Breast epithelium (tissue), 4 donors: ENCODE results near the gene CSNK1G1. TPM values are rescaled to one million over a fixed set of nuclear protein-coding genes. Genes with fewer than 3 reads are reported as not detected.

Experiments
- DNase-seq, 2 donors: peaks; one replicate each; pipeline ENCODE4 v3.0.0-alpha.2; 2019; ENCODE audit warnings: low spot score in 2 of 2
- H3K27ac ChIP-seq, 2 donors: fragments of 200-600 bp; sonication (generic) in 1 of 2; one replicate each; pipeline ENCODE4 v1.5.1; 2016 to 2019; ENCODE audit warnings: mild to moderate bottlenecking in 1 of 2
- H3K27me3 ChIP-seq, 2 donors: fragments of 200-600 bp; sonication (generic) in 1 of 2; one replicate each; pipeline versions ENCODE4 v1.5.1 to v1.6.0; 2017 to 2019; ENCODE audit warnings: control low read depth in 1 of 2, mild to moderate bottlenecking in 1 of 2
- H3K36me3 ChIP-seq: fragments of 200-600 bp; one replicate; pipeline ENCODE4 v1.5.1; 2019
- H3K4me1 ChIP-seq, 2 donors: fragments of 200-600 bp; sonication (generic); one replicate each; pipeline ENCODE4 v1.5.1; 2016 to 2019; ENCODE audit warnings: control low read depth in 1 of 2
- H3K4me3 ChIP-seq, 3 donors: fragments of 200-600 bp; sonication (generic); 1 replicate in 2 of 3; 2 replicates in 1 of 3; pipeline ENCODE4 v1.5.1; 2016 to 2019; ENCODE audit warnings: mild to moderate bottlenecking in 3 of 3, moderate library complexity in 2 of 3
- H3K9me3 ChIP-seq, 2 donors: fragments of 200-600 bp; sonication (generic) in 1 of 2; one replicate each; pipeline ENCODE4 v1.5.1; 2016 to 2019; ENCODE audit warnings: control low read depth in 1 of 2
- POLR2A ChIP-seq: fragments of 450-650 bp; IDR thresholded peaks from one replicate; pipeline ENCODE4 v1.6.1; 2016; ENCODE audit warnings: antibody characterized with exemption, mild to moderate bottlenecking, moderate library complexity
- POLR2AphosphoS5 ChIP-seq, 3 donors: sonication (generic); formaldehyde crosslinking; IDR thresholded peaks; one replicate each; pipeline ENCODE4 v1.6.1; 2017; ENCODE audit warnings: antibody characterized with exemption in 3 of 3
- intact Hi-C: fragments of 100-400 bp; cut with DNase I; formaldehyde crosslinking; loops from one replicate; pipeline ENCODE4 v1.15.1; 2023; ENCODE audit warnings: low total_unique reads
- total RNA-seq, 3 donors: library from RNA; depleted of rRNA; stranded (reverse); fragments of >200 nt; gene quantifications; one replicate each; pipeline ENCODE4 v1.1.0, GENCODE V29; 2016
- TF ChIP-seq, protein P1 (sequence below), 3 donors: fragments of 450-650 bp; IDR thresholded peaks; one replicate each; pipeline ENCODE4 v1.5.1; 2016 to 2017; ENCODE audit warnings: antibody characterized with exemption in 3 of 3, mild to moderate bottlenecking in 3 of 3, moderate library complexity in 3 of 3

The CSNK1G1 gene
- total RNA-seq, 3 donors from 2014 or later, result 12.6 to 37.7 (median 31.2) TPM

DNA sequence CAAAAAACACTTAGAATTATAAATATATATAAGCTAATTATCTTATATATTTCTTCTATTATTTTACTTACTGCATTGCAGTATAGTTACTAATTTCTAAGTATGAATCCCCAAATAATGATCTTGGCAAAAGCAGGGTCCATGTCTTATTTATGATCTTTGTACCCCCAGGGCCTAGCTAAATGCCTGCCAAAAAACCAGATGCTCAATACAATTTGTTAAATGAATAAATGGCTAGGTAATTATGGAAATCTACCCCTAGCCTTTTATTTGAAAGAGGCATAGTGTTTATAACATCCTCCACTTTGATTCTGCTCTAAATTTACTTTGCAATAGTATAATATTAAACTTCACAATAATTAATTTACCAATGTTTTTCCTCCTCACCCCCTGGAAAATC, 69.5 kb downstream of the CSNK1G1 start:
- no peaks in the 10 kb centered on the region for H3K27me3 ChIP-seq
- H3K9me3 ChIP-seq, result no peaks in the 10 kb centered on the region
- no peak for DNase-seq
- no peak overlapping the region for H3K27ac ChIP-seq
- H3K4me3 ChIP-seq, result no peak overlapping the region
- no peak for TF ChIP-seq POLR2AphosphoS5 (IDR thresholded peaks at IDR 0.05)
- TF ChIP-seq POLR2A, result no peak
- TF ChIP-seq, protein P1, sequence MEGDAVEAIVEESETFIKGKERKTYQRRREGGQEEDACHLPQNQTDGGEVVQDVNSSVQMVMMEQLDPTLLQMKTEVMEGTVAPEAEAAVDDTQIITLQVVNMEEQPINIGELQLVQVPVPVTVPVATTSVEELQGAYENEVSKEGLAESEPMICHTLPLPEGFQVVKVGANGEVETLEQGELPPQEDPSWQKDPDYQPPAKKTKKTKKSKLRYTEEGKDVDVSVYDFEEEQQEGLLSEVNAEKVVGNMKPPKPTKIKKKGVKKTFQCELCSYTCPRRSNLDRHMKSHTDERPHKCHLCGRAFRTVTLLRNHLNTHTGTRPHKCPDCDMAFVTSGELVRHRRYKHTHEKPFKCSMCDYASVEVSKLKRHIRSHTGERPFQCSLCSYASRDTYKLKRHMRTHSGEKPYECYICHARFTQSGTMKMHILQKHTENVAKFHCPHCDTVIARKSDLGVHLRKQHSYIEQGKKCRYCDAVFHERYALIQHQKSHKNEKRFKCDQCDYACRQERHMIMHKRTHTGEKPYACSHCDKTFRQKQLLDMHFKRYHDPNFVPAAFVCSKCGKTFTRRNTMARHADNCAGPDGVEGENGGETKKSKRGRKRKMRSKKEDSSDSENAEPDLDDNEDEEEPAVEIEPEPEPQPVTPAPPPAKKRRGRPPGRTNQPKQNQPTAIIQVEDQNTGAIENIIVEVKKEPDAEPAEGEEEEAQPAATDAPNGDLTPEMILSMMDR (IDR thresholded peaks at IDR 0.05), result no peak
- H3K36me3 ChIP-seq, result no peaks in the 10 kb centered on the region
- intact Hi-C loops, result no loop called here
- no peaks in the 10 kb centered on the region for H3K4me1 ChIP-seq

DNA sequence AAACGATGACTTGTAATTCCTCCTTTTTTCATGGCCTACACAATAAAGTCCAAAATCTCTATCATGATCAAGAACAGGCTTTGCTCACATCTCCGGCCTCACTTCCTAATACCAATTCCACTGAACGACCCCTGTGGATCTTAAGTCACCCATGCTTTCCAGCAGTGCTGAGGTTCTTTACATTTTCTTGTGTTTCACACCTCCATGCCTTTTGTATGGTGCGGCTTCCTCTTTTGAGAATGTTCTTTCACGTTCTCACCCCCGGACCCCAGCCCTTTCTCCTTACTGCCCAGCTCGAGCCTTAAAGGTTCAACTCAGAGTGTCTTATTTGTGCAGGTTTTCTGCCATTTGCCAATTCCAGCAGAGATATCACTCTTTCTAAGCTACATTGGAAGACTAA, 70.1 kb downstream of the CSNK1G1 start:
- H3K27ac ChIP-seq, result no peak overlapping the region
- DNase-seq, result no peak
- TF ChIP-seq, protein P1 (IDR thresholded peaks at IDR 0.05), result no peak
- TF ChIP-seq POLR2A (no peak), POLR2AphosphoS5 (IDR thresholded peaks at IDR 0.05) (no peak)
- H3K36me3 ChIP-seq, result no peaks in the 10 kb centered on the region
- no peaks in the 10 kb centered on the region for H3K4me1 ChIP-seq
- H3K27me3 ChIP-seq, result no peaks in the 10 kb centered on the region
- H3K9me3 ChIP-seq, result no peaks in the 10 kb centered on the region
- no peak overlapping the region for H3K4me3 ChIP-seq
- intact Hi-C loops, result no loop called here

DNA sequence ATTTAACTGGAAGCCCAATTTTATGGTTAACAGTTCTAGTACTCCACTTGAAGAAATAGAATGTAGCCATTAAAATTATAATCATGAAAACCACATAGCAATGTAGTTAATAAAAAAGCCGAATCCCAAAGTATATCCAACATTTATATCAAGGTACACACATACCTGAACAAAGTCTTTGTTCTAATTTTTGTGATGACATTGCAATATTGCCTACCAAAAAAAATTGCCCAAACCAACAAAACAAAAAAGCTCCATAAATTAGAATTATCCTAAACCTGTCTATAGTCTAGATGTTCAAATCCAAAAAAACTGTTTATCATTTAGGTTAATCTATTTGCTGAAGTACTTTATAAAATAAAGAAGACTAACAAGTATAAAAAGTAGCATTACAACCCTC, 70.8 kb downstream of the CSNK1G1 start:
- intact Hi-C loops, result no loop called here
- Histone ChIP-seq H3K4me3 (no peak overlapping the region), H3K9me3 (no peaks in the 10 kb centered on the region), H3K27ac (no peak overlapping the region), H3K36me3 (no peaks in the 10 kb centered on the region), H3K27me3 (no peaks in the 10 kb centered on the region), H3K4me1 (no peaks in the 10 kb centered on the region)
- DNase-seq, result no peak
- TF ChIP-seq, protein P1 (IDR thresholded peaks at IDR 0.05), result no peak
- TF ChIP-seq POLR2A (no peak), POLR2AphosphoS5 (IDR thresholded peaks at IDR 0.05) (no peak)

DNA sequence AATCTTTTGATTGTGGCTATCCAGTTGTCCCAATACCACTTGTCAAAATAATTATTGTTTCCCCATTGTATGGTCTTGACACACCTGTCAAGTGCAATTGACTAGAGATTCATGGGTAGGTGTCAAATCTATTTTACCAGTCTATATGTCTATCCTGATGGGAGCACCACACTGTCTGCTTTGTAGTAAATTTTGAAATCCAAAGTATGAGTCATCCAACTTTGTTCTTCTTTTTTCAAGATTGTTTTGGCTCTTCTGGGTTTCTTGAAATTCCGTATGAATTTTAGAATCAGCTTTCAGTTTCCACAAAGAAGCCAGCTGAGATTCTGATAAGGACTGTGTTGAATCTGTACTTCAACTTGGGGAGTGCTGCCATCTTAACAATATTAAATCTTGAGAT, 71.9 kb downstream of the CSNK1G1 start:
- Histone ChIP-seq H3K27ac (no peak overlapping the region), H3K4me1 (no peaks in the 10 kb centered on the region), H3K9me3 (no peaks in the 10 kb centered on the region), H3K27me3 (no peaks in the 10 kb centered on the region), H3K4me3 (no peak overlapping the region), H3K36me3 (no peaks in the 10 kb centered on the region)
- TF ChIP-seq, protein P1 (IDR thresholded peaks at IDR 0.05), result no peak
- TF ChIP-seq POLR2A (no peak), POLR2AphosphoS5 (IDR thresholded peaks at IDR 0.05) (no peak)
- intact Hi-C loops, result no loop called here
- DNase-seq, result no peak

DNA sequence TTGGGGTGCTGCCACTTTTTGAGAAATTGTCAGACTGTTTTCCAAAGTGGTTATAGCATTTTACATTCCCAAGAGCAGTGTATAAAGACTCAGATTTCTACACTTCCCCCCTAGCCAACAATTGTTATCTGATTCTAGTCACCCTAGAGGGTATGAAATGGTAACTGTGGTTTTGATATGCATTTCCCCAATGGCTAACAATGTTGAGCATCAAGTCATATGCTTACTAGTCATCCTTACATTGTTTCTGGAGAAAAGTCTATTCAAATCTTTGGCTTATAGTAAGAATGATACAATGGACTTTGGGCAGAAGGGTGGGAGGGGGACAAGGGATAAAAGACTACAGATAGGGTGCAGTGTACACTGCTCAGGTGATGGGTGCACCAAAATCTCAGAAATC, 73.3 kb downstream of the CSNK1G1 start:
- DNase-seq, result no peak
- no peaks in the 10 kb centered on the region for H3K9me3 ChIP-seq
- H3K27ac ChIP-seq, result no peak overlapping the region
- intact Hi-C loops, result no loop called here
- TF ChIP-seq POLR2AphosphoS5 (IDR thresholded peaks at IDR 0.05) (no peak), POLR2A (no peak)
- TF ChIP-seq, protein P1 (IDR thresholded peaks at IDR 0.05), result no peak
- no peaks in the 10 kb centered on the region for H3K4me1 ChIP-seq
- H3K36me3 ChIP-seq, result no peaks in the 10 kb centered on the region
- no peaks in the 10 kb centered on the region for H3K27me3 ChIP-seq
- H3K4me3 ChIP-seq, result no peak overlapping the region
